ENCODE measurements around the gene LGMN.
"Not testable (repeated sequence)": the region's sequence is repeated elsewhere in the genome, so short reads cannot be mapped to it uniquely, and the experiment has no call there.

The LGMN gene

DNA sequence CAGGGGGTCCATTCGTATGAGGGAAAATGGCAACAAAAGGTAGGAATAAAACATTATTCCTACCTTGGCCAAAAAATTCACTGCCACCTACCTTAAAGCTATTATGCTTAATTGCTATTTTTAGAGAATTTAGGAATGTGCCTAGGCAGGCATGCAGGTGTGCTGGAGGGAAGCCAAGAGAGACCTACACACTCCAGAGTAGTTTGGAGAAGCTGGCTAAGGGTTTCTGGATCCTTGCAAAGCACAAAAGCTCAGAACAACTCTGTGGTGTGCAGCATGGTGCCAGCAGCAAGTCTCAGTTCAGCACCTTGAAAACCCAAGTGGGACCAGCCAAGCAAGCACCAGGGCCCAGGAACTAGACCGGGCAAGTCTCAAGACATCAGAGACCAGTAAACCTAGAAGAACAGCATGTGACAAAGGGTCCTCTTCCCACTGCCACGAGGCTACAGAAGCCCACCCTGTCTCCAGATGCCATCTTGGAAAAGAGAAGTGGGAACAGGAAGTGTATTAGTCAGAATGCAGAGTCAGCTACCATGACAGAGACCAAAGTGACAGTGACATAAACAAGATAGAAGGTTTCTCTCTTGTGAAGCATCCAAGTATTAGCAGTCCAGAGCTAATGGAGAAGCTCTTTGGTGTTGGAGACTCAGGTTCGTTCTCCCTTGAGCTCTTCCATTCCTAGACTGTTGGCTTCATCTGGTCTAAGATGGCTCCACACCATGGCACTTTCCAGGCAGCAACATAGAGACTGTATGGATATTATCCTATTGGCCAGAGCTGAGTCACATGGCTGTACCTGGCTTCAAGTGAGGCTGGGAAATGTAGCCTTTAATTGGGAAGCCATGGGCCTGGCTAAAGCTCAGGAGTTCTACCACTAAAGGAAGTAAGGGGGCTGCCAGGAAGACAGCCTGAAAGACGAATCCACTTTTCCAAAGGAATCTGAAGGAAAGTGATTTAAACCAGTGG, 15.5 kb upstream of the LGMN start:
- DNase-seq = not testable (repeated sequence)

- no peak for DNase-seq
Measured at GRCh38 chr14:92760524-92760805, 12.0 kb upstream of the LGMN start.

- no peak for DNase-seq
Measured at GRCh38 chr14:92759679-92760523, 11.5 kb upstream of the LGMN start.

DNA sequence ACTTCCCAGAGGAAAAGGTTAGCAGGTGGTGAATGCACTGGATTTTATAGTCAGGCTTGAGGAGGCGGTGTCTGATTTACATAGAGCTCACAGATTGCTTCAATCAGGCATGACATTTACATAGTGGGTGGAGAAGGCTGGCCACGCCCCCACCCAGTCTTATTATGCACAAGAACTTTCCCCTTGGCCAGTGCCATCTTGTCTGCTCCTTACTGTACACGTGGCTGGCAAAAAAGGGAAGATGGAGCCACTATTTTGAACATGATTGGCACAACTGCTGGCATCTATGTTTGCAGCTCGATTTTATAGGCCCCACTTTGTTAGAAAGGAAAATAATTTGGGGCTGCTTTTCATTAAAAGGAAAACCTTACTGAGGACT, 10.9 kb upstream of the LGMN start:
- no peak for DNase-seq

DNA sequence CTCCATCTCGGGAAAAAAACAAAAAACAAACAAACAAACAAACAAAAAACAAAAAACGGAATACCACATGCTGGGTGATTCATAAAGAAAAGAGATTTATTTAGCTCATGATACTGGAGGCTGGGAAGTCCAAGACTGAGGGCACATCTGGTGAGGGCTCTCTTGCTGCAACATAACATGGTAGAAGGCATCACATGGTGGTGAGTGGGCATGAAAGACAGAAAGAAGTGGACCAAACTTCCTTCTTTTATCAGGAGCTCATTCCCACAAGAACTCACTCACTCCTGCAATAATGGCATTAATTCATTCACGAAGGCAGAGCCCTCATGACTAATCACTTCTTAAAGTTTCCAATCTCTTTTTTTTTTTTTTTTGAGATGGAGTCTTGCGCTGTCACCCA, 8.0 kb upstream of the LGMN start:
- DNase-seq = no peak

- no peak for DNase-seq
Measured at GRCh38 chr14:92755495-92755894, 7.1 kb upstream of the LGMN start.

- no peak for DNase-seq
Measured at GRCh38 chr14:92754966-92755365, 6.5 kb upstream of the LGMN start.

- DNase-seq = peak in 3 of 58 donors; percentile 6 to 12 (median 9)
Measured at GRCh38 chr14:92753250-92753649, 4.8 kb upstream of the LGMN start.

DNA sequence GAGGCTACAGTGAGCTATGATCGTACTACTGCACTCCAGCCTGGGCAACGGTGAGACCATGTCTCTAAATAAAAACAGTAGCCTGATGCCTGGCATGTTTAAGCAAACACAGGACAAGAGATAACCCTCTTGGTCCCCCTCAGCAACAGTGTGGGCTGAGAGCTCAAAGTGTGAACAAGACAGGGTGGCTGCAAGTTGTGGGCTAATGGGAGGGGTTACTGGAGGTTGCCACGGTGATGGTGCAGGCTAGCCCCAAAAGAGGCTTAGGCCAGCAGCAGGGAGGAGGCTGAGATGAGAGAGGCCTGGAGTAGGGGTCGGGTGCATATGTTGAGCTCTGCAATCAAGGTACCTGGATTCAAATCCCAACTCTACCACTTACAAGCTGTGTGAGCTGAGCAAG, 3.4 kb upstream of the LGMN start:
- DNase-seq = no peak

DNA sequence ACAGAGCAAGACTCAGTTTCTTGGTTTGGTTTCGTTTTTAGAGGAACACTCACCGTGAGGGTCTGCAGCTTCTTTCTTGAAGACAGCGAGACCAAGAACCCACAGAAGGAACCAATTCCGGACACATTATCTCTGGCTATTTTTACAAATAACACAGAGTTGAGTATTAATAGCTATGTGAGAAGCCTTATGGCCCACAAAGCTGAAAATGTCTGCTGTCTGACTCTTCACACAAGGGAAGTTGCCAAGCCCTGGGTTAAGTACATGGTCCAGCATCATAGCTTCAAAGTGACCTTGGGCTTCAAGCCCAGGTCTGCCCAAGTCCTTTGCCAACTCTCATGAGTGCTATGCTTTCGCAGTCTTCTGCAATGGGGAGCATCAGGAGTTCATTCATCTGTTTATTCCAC, 2.6 kb upstream of the LGMN start:
- DNase-seq = no peak

- DNase-seq = not testable (repeated sequence)
Measured at GRCh38 chr14:92750222-92750728, 1.8 kb upstream of the LGMN start.

GRCh38 chr14:92747701-92748258, 647 bp downstream of the LGMN start:
- DNase-seq = peak in 1 of 58 donors; percentile 47

DNA sequence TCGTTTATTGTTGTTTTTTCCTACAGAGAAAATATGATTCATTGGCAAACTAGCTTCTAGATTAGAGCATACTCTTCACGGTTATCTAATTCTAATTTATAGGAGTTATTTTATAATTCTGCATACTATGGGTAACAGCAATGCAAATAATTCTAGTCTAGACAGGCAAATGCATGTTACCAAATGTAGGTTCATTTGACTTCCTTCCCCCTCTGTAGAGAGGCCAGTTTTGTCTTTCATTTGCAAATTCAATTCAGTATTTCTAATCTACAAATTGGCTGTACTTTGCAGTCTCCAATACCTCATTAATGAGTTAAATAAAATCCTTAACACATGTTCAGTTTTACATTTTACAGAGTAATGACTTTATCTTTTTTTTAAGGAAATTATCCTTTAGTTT, 4.2 kb downstream of the LGMN start:
- no peak for DNase-seq

DNA sequence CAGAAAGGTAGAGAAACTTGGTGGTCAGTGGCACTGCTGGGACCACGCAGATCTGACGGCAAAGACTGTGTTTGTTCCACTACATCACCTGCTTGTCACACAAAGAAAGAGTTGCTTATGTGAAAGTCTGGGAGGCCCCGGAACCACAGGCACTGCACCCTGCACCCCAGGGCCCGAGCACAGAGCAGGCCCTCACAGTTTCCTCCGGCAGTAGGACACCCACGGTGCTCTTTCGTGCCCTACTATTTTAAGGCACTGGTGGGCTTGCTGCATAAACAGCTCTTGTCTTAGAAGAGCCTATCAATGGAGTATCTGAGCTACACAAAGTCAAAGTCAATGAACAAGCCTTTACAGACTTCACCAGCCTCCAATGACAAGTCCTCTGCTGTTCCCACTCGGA, 8.0 kb downstream of the LGMN start:
- no peak for DNase-seq

GRCh38 chr14:92737619-92738188, 10.7 kb downstream of the LGMN start:
- no peak for DNase-seq

DNA sequence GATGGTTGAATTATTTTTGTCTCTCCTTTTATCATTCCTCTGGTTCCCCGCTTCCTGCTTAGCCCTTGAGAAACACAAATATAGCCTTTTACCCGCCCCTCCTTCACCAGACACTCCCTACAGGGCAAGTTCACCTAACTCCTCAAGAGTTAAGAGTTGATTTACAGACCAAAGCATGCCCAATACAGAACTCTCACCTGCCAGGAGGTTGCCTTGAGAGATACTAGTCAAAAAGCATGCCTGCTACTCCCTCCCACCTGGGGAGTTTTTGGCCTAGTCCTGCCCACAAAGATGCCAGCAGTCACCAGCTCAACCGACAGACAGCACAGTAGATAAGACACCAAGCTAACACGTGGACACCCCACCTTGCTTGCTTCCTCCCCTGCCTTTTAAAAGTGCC, 11.2 kb downstream of the LGMN start:
- no peak for DNase-seq

GRCh38 chr14:92735344-92735743, 13.1 kb downstream of the LGMN start:
- no peak for DNase-seq

DNA sequence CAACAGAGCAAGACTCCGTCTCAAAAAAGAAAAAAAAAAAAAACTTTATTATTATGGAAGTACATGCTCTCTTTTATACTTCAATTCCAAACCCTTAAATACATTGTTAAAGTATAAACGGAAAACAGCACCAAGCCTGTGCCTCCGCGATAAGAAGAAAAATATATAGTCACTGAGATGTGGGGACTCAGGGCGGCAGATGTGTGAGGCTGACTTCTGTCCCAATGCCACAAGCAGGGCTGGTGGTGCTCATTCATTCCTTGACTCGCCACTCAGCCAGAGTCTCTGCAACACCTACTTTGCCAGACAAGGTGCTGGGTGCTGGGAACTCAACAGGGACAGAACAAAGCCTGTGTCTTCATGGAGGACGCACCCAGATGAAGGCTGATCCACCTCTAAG, 13.8 kb downstream of the LGMN start:
- no peak for DNase-seq

DNA sequence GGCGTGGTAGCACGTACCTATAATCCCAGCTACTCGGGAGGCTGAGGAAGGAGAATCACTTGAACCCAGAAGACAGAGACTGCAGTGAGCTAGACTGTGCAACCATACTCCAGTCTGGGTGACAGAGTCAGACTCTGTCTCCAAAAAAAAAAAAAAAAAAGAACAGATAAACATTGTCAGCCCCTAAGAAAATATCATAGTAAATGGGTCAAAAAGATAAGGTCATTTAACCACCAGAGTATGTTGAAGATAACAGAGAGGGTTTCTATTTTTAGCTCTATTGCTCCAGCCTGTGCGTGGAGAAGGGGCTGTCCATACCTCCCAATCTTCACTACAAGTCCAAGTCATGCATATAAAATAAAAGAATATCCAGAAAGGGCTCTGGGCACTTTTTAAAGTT, 15.4 kb downstream of the LGMN start:
- DNase-seq = no peak

DNA sequence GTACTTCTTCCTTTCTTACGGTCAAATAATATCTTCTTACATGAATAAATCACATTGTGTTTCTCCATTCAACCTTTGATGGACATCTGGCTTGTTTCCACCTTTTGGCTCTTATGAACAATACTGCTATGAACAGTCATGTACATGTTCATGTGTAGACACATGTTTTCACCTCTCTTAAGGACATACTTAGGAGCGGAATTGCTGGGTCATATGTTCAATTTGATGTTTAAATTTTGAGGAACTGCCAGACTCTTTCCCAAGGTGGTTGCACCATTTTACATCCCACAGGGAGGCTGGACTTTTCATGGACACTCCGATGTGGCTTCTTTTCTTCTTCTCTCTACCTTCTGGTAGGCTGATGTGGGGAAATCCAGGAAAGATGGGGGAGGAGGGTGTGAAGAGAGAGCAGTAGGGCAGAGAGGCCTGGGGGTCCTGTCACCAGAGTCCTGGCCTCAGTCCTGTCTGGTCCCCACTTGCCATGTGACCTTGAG, 16.8 kb downstream of the LGMN start:
- DNase-seq = no peak

GRCh38 chr14:92729634-92730358, 18.6 kb downstream of the LGMN start:
- no peak for DNase-seq
